HG02588 (cell line): ENCODE measurements around the gene GPATCH2.
"Not testable (repeated sequence)": the region's sequence is repeated elsewhere in the genome, so short reads cannot be mapped to it uniquely, and the experiment has no call there.

Experiments used
- ATAC-seq: cut with Tn5 transposase; IDR thresholded peaks from one replicate; pipeline ENCODE4 v1.9.1; 2021; ENCODE audit warnings: mild to moderate bottlenecking, moderate library complexity; ENCODE audit not compliant: unreplicated experiment

The GPATCH2 gene

DNA sequence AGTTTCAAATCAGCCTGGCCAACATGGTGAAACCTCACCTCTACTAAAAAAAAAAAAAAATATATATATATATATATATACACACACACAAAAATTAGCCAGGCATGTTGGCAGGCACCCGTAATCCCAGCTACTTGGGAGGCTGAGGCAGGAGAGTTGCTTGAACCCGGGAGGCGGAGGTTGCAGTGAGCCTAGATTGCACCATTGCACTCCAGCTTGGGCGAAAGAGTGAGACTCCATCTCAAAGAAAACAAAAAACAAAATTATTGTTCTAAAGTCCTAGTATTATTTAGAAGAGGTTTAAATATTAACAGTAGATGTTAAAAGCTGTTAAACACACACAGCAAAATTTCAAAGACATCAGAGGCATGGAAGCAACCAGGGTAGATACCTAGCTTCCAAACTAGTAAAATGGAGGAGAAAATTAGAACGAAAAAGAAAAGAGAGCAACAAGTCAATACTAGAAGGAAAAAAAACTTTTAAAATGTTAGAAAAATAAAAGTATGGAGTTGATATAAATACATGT, 46.5 kb downstream of the GPATCH2 start:
- ATAC-seq: not testable (repeated sequence)

DNA sequence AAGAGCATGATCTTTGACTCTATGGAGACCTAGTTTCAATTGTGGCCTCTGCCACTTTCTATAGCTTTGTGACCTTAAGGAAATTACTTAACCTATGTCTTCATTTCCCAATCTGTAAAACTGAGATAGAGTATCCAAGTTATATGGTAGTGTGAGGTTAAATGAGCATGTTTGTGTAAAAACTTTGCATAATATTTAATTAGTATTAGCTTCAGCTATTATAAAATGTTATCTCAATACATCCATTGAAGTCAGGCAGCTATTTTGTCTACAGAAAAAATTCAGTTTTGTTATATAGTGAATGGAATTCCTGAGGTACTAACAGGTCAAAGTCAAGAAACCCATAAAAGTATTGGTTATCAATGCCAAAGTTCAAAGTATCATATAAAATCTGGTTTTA, 53.6 kb downstream of the GPATCH2 start:
- no peak for ATAC-seq

DNA sequence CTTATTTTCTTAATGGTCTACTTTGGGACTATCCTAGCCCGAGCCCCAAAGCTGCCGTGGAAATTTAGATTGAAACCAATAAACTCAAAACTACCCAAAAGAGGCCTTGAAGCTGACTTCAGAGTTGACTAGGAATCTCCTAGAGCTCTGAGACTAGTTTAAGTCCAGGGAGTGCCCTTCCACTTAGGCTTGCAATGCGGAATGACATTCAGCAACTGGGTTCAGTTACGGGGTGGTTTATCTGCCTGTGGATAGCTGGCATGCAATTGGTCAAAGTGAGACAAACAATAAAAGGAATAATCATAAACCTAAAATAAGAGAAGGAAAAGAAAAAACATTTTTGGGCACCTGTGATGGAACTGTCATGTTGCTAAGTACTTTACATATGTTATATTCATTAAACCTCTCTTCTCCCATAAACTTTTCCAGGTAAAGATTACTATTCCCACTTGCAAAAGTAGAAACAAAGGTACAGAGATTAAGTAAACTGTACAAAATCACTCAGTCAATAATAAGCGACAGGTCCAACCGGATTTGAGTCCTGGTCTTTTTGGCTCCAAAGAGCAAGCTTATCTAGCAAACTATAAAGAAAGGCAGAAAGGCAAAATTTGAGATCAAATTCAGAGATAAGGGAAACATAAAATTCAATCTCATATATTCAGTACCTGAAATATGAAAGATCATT, 56.5 kb downstream of the GPATCH2 start:
- no peak for ATAC-seq

DNA sequence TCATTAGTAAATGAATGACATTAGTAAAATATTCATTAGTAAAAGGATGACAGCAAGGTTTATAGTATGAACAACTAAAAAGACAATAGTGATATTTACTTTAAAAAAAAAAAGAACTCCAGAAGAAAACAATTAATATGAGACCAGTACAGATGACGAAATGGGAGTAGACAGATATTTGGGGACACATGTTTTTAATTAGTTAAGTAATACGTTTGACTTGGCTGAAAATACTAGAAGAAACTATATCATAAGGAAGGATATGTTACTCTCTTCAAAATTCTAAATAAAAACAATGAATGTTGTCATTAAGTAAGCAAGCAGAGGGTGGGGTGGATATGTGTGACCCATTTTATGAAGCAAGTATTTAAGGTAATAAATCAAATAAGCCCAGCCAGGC, 61.9 kb downstream of the GPATCH2 start:
- no peak for ATAC-seq

DNA sequence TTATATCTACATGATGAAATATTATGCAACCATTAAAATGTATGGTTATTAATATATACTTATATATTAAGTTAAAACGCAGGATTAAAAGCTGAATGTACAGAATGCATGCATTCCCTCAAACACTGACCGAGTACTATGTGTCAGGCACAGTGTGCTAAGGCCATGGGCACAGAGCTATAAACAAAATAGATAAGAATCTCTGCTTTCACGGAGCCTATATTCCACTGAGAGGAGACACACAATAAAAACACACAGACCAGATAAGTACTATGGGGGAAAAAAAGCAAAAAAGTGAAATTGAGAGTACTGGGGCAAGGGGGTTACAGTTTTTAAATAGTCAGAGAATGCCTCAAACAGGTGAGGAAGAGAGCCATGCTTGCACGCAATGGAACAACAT, 62.7 kb downstream of the GPATCH2 start:
- no peak for ATAC-seq

DNA sequence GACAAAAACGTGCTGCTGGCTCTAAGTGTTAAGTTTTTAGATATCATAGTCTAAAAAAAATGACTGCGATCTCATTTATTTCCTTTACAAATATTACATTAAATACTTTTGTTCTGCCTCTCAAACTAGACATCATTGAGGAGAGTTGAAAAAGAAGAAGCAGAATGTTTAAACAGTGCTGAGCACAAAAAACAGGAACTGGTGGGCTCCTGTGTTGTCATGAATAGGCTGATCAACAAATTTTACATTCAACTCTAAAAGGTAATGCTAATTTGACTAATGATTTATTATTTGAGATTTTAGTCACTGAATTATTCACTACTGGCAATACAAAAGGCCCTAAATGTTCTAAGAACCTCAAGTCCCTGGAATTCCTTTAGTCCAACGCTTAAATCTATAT, 66.1 kb downstream of the GPATCH2 start:
- ATAC-seq: no peak

DNA sequence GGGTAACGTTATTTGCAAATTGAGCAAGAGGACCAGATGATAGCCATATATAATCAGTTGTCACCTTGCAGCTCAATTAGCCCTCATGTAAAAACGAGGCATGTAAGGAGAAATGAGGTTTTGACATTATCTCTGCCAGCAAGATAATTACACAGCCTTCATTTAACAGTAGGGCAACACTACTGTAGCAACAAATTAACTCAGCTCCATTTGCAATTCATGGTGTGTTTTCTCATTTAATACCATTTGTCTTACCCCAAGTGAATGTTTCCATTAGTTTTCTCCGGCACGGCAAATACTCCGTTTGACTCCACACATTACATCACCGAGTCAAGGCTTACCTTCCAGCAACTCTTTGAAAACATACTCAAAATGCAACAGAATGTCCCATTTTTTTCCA, 66.7 kb downstream of the GPATCH2 start:
- ATAC-seq: no peak

DNA sequence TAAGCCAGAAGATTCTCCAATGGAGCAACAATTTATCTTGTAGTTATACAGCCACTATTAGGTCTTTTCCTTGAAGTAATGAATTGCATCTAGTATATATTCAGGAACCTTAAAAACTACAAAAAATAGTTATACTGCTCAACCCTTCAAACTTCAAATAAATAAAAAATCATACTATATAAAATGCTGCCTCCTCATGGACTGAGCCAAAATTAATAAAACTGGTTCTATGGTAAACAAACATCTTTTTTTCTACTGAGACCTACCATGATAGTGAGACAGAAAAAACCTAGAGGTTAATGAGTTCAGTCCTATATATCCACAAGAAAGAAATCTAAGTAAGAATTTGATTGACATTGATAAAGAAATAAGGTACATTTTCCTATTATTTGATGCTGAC, 67.7 kb downstream of the GPATCH2 start:
- ATAC-seq: no peak

DNA sequence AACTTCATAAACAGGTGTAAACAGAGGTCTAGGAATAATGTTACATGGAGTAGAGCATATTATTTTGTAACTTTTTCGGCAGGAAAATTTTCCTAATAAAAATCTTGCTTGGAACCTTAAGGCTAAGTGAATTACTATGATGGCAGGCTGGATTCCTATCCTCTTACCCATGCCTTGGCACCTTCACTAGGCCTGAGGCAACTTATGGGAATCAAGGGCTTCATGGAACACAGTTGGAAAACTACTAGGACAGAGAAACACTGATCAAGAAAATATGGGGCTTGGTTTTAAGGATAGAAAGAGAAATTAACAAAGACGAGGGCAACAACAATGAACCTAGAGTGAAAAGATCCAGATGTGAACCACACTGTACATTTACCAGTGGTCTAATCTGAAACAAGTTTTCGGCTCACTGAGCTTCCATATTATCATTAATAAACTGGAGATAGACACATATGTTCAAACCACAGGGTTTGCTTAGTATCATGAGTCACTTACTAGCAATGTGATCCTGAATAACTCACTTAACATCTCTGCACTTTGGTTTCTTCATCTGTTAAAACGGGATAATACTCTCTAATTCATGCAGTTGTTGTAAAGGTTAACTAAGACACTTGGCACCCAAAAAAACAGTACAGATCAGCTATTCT, 68.5 kb downstream of the GPATCH2 start:
- no peak for ATAC-seq

DNA sequence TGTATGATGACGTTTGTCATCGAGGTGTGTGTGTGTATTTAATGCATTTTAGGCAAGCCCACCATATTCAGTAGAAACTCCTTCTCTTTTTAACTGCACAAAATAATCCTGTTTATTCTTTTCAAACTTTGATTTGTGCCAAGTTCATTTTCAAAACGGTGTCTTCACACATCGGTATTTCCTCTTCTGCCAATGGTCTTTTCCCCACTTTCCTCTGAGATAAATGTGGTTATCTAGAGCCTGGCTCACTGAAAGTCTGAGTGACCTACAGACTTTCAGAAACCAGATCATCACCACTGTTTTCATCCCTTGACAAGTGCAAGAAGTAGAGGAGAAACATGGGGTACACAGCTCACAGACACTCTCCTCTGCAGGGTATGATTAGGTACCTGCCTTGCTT, 69.4 kb downstream of the GPATCH2 start:
- no peak for ATAC-seq

DNA sequence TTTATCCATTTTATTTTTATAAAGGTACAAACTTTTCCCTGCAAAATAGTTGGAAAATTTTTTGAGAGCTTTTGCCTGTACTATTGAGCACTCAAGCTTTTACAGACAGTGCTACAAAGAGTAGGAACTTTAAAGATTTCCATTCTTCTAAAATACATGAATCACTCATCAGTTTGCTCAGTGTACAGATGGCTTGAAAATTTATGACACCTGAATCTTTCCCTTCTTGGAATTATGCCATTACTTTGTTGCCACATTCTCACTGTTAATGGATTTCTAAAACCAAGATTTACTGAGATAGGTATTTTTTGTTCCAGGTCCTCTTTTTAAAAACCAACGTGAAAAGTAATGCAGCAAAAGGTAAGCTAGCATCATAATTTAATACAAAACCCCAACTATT, 76.0 kb downstream of the GPATCH2 start:
- ATAC-seq: no peak

DNA sequence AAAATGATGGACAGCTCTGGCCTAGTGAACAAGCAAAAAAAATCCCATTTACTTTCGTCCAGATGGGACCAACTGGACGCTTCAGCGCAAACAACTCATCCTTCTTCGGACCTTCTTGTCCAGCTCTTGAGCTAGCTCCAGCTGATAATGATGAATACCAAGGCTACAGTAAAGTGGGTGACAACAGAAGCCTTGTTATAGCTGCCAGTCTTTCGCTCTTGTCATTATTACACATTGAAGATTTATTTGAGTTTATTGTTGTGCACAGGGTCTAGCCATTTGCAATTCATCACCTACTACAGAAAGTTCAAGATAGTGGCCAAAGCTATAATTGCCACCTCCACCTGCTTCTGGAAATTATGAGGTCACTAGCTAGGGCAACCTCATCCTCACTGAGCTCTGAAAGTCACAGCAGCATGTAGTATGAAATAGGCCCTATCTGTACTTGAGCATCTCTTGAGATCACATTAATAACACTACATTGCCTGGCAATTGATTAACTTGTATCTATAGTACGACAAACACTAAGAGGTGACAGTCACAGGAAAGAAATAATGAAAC, 76.9 kb downstream of the GPATCH2 start:
- ATAC-seq: no peak

DNA sequence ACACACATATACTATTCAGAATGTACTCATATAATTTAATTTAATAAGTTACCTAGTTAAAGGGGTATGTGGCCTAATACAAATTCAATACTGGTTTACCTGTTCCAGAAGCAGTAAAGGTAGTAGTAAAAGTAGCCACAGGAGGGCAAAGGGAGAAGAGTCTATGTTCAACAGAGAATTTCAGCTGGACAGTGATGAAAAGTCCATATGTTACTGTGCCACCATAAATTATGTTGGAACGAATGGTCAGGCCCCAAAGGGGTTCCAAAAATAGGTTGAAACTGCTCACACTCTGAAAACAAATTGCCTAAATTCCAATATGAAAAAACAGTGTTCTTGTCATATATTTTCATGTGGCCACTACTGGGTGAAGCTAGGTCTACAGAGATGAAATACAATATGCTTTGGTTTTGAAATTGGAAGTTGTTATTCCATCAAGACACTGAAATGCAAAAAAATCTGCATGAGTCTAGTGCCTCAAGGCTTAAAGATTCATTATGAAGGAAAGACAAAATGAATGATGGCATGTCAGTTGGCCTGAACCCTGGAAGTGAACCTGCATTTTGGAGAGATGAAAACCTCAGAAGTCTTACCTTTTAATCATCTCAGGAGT, 78.4 kb downstream of the GPATCH2 start:
- ATAC-seq: no peak

DNA sequence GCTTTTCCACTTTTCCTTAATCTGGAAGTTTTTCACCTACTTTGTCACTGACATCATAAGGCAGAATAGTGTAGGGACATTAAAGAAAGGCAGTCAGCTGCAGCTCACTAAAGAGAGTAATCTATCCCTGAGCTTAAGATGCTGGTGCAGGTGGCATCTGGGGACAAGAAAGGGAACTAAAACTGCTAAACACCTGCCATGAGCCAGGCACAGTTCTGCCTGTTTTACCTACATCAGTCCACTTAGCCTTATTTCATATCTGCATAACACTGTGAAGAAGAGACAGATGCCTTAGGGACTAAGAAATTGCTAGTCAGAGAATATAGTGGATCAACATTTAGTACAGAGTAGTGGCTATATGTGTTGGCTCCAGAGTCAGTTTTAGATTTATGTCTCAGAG, 88.1 kb downstream of the GPATCH2 start:
- peak; percentile 96 for ATAC-seq

DNA sequence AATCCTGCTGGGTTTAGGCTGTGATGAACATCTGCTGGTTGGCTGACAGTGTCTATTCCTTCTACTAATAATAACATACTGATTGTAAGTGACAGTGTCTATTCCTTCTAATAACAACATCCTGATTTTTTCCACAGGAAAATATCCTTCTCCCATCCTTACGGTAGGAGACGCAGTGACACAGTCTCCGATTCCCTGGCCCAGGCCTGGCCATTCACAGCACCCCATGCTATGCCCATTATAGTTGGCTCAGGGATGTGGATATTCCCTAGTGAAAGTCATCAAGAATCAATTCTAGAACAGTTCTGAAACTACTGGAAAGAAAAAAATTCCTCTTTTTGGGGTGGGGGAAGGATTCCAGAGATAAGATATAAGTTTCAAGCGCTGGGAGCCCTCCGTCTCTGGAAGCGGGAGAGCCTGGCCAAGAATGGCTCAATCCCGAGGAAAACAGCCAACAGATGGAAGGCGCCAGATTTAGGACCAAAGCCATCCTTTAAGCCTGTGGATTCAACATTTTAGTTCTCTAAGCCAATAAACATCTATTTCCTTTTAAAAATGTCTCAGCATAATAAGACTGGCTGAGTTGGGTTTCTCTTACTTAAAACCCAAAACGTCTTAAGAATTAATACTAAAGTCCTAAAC, 88.6 kb downstream of the GPATCH2 start:
- ATAC-seq: no peak

DNA sequence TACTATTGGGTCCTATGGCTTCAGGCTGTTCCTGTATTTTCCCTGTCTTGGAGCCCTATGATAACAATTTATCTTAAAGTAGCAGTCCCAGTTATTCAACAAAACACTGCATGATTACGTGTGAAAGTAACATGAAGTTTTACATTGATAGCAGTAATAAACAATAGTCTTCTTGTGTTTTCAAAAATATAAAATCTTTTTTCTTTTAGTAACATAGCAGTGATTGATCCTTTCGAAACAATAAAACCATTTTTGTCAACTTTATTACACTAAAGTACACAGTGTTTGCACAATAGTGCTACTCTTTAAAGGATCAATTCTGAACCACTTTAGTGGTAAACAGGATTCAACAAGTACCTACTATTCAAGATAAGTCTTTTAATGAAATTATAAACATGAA, 90.6 kb downstream of the GPATCH2 start:
- ATAC-seq: no peak

DNA sequence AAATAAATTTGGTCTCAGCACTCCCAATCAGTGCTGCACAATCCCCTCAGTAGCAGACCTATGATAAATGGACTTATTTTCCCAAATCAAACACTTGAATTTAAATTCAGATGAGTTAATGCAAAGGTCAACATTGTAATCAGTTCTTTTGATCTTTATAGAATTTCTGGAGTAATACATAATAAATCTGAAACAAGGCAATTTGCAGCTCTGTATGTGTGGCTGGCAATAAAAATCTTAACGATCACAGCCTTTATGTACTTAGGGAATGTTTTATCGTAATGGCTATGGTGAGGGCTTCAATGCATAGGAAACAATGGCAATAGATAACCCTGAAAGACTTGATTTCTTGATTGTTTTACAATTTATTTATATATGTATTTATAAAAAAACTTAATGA, 91.4 kb downstream of the GPATCH2 start:
- ATAC-seq: no peak

DNA sequence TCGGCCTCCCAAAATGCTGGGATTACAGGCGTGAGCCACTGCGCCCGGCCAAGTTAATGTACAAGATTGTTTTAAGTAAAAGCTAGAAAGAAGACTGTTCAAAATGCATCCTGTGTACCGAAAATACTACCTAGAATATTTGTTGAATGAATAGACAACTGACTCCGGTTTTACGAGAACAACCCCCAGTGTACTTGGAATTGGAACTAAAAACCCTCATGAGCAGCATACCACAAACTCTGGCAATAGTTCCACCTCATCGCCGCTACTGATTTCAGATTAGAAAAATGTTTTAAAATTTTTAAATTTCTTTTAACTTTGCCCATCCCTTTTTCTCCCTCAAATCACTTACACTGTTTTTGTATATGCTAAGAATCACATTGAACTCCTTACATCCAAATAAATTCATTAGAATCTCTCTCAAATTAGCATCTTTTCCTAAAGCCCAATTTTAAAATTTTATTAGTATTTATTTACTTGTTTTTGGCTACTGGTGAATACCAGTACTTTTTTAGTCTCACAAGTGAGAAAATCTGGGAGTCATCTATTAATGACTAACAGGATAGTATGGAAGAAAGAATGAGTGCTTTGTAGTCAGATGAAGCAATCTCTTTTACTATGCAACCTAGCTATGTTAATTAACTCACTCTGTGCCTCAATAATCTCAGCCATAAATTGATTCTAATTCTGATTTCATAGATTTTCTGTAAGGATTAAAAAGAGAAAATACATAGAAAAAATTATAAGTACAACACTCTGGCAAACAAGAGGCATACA, 95.1 kb downstream of the GPATCH2 start:
- ATAC-seq: no peak

DNA sequence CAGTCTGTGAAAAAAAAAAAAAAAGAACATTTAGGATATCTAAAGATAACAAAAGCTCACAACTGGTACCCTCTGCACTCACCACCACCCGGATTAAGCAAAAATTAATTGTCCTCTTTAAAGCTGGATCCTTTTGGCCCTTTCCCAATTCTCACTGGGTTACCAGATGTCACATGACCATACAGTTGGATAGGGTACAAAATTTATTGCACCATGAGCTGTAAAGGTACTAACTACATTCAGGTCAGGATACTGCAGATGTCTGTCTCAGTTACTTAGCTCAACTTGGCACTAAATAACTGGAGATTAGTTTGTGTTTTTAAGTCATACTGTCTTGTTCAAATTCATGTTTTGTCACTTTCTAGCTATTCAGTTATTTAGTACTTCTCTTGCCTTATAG, 96.3 kb downstream of the GPATCH2 start:
- ATAC-seq: no peak

DNA sequence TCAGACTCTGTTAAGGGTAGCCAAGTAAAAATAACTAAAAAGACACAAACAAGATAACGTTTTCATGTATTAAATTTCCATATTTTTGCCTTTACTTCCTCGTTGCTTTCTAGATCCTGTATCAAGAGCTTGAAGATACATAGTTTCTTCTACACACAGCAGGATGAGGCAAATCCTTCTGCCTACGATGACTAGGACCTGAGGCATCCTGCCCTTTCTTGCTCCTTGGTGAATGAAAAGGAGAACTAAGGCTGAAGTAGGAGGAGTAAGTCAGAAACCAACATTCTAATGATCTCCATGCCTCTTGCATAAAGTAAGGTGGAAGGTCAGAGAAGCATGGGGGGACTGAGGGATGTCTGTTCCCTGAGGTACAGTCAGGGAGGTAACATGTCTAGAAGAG, 102.6 kb downstream of the GPATCH2 start:
- no peak for ATAC-seq

DNA sequence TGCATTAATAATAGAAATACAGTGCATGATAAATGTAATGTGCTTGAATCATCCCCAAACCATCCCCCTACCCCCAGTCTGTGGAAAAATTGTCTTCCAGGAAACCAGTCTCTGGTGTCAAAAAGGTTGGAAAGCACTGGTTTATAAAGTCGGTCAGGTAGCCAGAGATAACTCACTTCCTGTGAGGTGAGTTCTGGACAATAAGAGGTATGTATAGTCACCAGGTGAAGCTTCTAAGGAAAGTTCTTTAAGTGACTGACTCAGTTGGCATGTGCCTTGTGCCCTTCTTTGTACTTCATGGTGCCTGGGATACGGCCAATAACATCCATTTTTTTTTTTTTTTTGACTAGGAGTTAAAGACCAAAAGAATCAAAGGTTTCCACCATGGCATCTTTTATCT, 103.7 kb downstream of the GPATCH2 start:
- no peak for ATAC-seq
